Neural cell (in vitro differentiated cells): ENCODE measurements around the gene PPIAL4G. TPM values are rescaled to one million over a fixed set of nuclear protein-coding genes. Genes with fewer than 3 reads are reported as not detected.
A peak's percentile ranks its signal among the peaks of the same experiment; 100 is the strongest.
"Not testable (repeated sequence)": the region's sequence is repeated elsewhere in the genome, so short reads cannot be mapped to it uniquely, and the experiment has no call there.

Experiments used
- H2AFZ ChIP-seq: fragments of 200-600, 300-800 bp; sonication (generic), shearing (Covaris generic); 2 replicates; pipeline ENCODE4 v1.6.0; 2014; ENCODE audit warnings: low read depth, mild to moderate bottlenecking, antibody characterized with exemption, low read length, moderate library complexity
- H3F3A ChIP-seq: fragments of 200-600 bp; shearing (Covaris generic); 2 replicates; pipeline ENCODE4 v1.6.1; 2016; ENCODE audit warnings: mild to moderate bottlenecking, moderate library complexity, mixed read lengths, antibody characterized with exemption, low read length; ENCODE audit not compliant: insufficient read depth, poor library complexity, severe bottlenecking
- H3K27ac ChIP-seq: fragments of 200-600, 300-800 bp; sonication (generic), shearing (Covaris generic); 2 replicates; pipeline ENCODE4 v1.5.1; 2014; ENCODE audit warnings: mild to moderate bottlenecking, low read length, moderate library complexity
- H3K27me3 ChIP-seq: fragments of 300-800, 200-600 bp; sonication (generic), shearing (Covaris generic); 2 replicates; pipeline ENCODE4 v1.6.0; 2014; ENCODE audit warnings: mild to moderate bottlenecking, low read depth, low read length, moderate library complexity; ENCODE audit not compliant: insufficient read depth
- H3K36me3 ChIP-seq: fragments of 300-800, 200-600 bp; sonication (generic), shearing (Covaris generic); 2 replicates; pipeline ENCODE4 v1.5.1; 2014; ENCODE audit warnings: mild to moderate bottlenecking, antibody characterized with exemption, low read length, moderate library complexity; ENCODE audit not compliant: insufficient read depth
- H3K4me2 ChIP-seq: fragments of 300-800, 200-600 bp; sonication (generic), shearing (Covaris generic); 2 replicates; pipeline ENCODE4 v1.6.0; 2014; ENCODE audit warnings: mild to moderate bottlenecking, low read length
- H3K4me3 ChIP-seq: fragments of 300-800, 200-600 bp; sonication (generic), shearing (Covaris generic); 2 replicates; pipeline ENCODE4 v1.5.1; 2014; ENCODE audit warnings: mild to moderate bottlenecking, low read length, moderate library complexity
- H3K79me2 ChIP-seq: fragments of 200-600 bp; shearing (Covaris generic); replicated peaks from 2 replicates; pipeline ENCODE4 v1.6.0; 2014; ENCODE audit warnings: mild to moderate bottlenecking, low read length, moderate library complexity; ENCODE audit not compliant: insufficient read depth
- H3K9ac ChIP-seq: fragments of 300-800, 200-600 bp; sonication (generic), shearing (Covaris generic); 2 replicates; pipeline ENCODE4 v1.6.1; 2016; ENCODE audit warnings: mild to moderate bottlenecking, low read length, mixed read lengths
- H3K9me2 ChIP-seq: fragments of 200-600 bp; shearing (Covaris generic); 2 replicates; pipeline ENCODE4 v1.6.1; 2016; ENCODE audit warnings: mild to moderate bottlenecking, low read length, mixed read lengths; ENCODE audit not compliant: insufficient read depth
- H3K9me3 ChIP-seq: fragments of 200-600, 300-800 bp; sonication (generic), shearing (Covaris generic); 2 replicates; pipeline ENCODE4 v1.6.1; 2016; ENCODE audit warnings: mild to moderate bottlenecking, mixed run types, low read length, moderate library complexity, mixed read lengths
- H4K20me1 ChIP-seq: fragments of 200-600 bp; shearing (Covaris generic); 2 replicates; pipeline ENCODE4 v1.6.1; 2016; ENCODE audit warnings: mild to moderate bottlenecking, mixed run types; ENCODE audit not compliant: insufficient read depth
- CTCF ChIP-seq: fragments of 450-650 bp; IDR thresholded peaks from 2 replicates; pipeline ENCODE4 v1.5.1; 2014; ENCODE audit warnings: antibody characterized with exemption, mild to moderate bottlenecking, moderate library complexity; ENCODE audit not compliant: poor library complexity, severe bottlenecking
- EP300 ChIP-seq: fragments of 450-650 bp; conservative IDR thresholded peaks from 2 replicates; pipeline ENCODE4 v1.6.1; 2014; ENCODE audit warnings: antibody characterized with exemption, mild to moderate bottlenecking, moderate library complexity; ENCODE audit not compliant: poor library complexity, severe bottlenecking
- EZH2 ChIP-seq: fragments of 200-600, 300-800 bp; shearing (Covaris generic), sonication (generic); IDR thresholded peaks from 2 replicates; pipeline ENCODE4 v1.6.1; 2014; ENCODE audit warnings: antibody characterized with exemption, low read length, borderline replicate concordance, mild to moderate bottlenecking; ENCODE audit not compliant: insufficient read depth, poor library complexity, severe bottlenecking
- MXI1 ChIP-seq: fragments of 450-650 bp; conservative IDR thresholded peaks from 2 replicates; pipeline ENCODE4 v1.6.1; 2014; ENCODE audit warnings: antibody characterized with exemption, mild to moderate bottlenecking; ENCODE audit not compliant: poor library complexity, severe bottlenecking
- POLR2AphosphoS5 ChIP-seq: IDR thresholded peaks from 2 replicates; pipeline ENCODE4 v1.6.1; 2012
- RAD21 ChIP-seq: fragments of 450-650 bp; conservative IDR thresholded peaks from 2 replicates; pipeline ENCODE4 v1.6.1; 2014; ENCODE audit warnings: antibody characterized with exemption, mild to moderate bottlenecking, moderate library complexity
- REST ChIP-seq: IDR thresholded peaks from 2 replicates; pipeline ENCODE4 v1.6.1; 2012; ENCODE audit warnings: borderline replicate concordance
- SMC3 ChIP-seq: fragments of 450-650 bp; conservative IDR thresholded peaks from 2 replicates; pipeline ENCODE4 v1.6.1; 2014; ENCODE audit warnings: antibody characterized with exemption, mild to moderate bottlenecking, moderate library complexity; ENCODE audit not compliant: poor library complexity
- TAF1 ChIP-seq: IDR thresholded peaks from 2 replicates; pipeline ENCODE4 v1.6.1; 2012; ENCODE audit warnings: low read depth
- polyA plus RNA-seq: library from polyadenylated mRNA; depleted of rRNA; stranded (reverse); fragments of >200 nt; gene quantifications from 2 replicates; pipeline ENCODE4 v1.2.3, GENCODE V29; 2014

The PPIAL4G gene
- polyA plus RNA-seq, 1 donor from 2014 or later, result not detected

- not testable (repeated sequence) for H3K9me3 ChIP-seq, H3K27me3 ChIP-seq, H3K36me3 ChIP-seq, H3K9me2 ChIP-seq, H2AFZ ChIP-seq, H3K79me2 ChIP-seq, H3K4me2 ChIP-seq, H4K20me1 ChIP-seq, H3F3A ChIP-seq
- peak overlapping the region; percentile 65 for H3K9ac ChIP-seq
- TF ChIP-seq POLR2AphosphoS5, result peak; percentile 20
- peak overlapping the region; percentile 64 for H3K4me3 ChIP-seq
- peak overlapping the region; percentile 34 for H3K27ac ChIP-seq
Observed at GRCh38 chr1:148458901-148459581, 24.1 kb downstream of the PPIAL4G start.

GRCh38 chr1:148458398-148458797, 24.7 kb downstream of the PPIAL4G start:
- not testable (repeated sequence) for H2AFZ ChIP-seq, H3K9me3 ChIP-seq, H3K9me2 ChIP-seq, H3K79me2 ChIP-seq, H4K20me1 ChIP-seq, H3K27me3 ChIP-seq, H3K4me2 ChIP-seq, H3K36me3 ChIP-seq, H3F3A ChIP-seq, H3K27ac ChIP-seq
- H3K4me3 ChIP-seq, result peak overlapping the region; percentile 64
- H3K9ac ChIP-seq, result peak overlapping the region; percentile 23

GRCh38 chr1:148452845-148453244, 30.3 kb downstream of the PPIAL4G start:
- H3F3A ChIP-seq, H3K36me3 ChIP-seq, H3K27ac ChIP-seq, H3K4me2 ChIP-seq, H3K9ac ChIP-seq, H2AFZ ChIP-seq, H3K27me3 ChIP-seq, H4K20me1 ChIP-seq, H3K4me3 ChIP-seq, H3K79me2 ChIP-seq, H3K9me2 ChIP-seq, H3K9me3 ChIP-seq: not testable (repeated sequence)

- not testable (repeated sequence) for H3F3A ChIP-seq, H2AFZ ChIP-seq, H3K4me3 ChIP-seq, H3K27me3 ChIP-seq, H3K9ac ChIP-seq, H3K9me2 ChIP-seq, H4K20me1 ChIP-seq, H3K27ac ChIP-seq, H3K4me2 ChIP-seq, H3K9me3 ChIP-seq, H3K79me2 ChIP-seq, H3K36me3 ChIP-seq
Observed at GRCh38 chr1:148439654-148440325, 43.3 kb downstream of the PPIAL4G start.

- Histone ChIP-seq H3F3A (no peaks in the 10 kb centered on the region), H3K36me3 (no peaks in the 10 kb centered on the region), H3K9me3 (no peaks in the 10 kb centered on the region), H4K20me1 (no peaks in the 10 kb centered on the region), H3K79me2 (no peaks in the 10 kb centered on the region), H3K4me2 (no peak overlapping the region), H3K9ac (no peak overlapping the region), H3K27ac (no peak overlapping the region), H2AFZ (no peak overlapping the region), H3K4me3 (no peak overlapping the region), H3K9me2 (no peaks in the 10 kb centered on the region), H3K27me3 (no peaks in the 10 kb centered on the region)
- TF ChIP-seq REST, result no peak
- TF ChIP-seq CTCF, result no peak
- TF ChIP-seq SMC3, result no peak
- TF ChIP-seq EZH2, result no peak
- no peak for TF ChIP-seq EP300
- no peak for TF ChIP-seq POLR2AphosphoS5
- TF ChIP-seq TAF1, result no peak
- TF ChIP-seq RAD21, result no peak
- TF ChIP-seq MXI1, result no peak
Observed at GRCh38 chr1:148435406-148435805, 47.7 kb downstream of the PPIAL4G start.
